H1 (cell line): Measurements from ENCODE around the gene DCP1A. TPM values are rescaled to one million over a fixed set of nuclear protein-coding genes. Genes with fewer than 3 reads are reported as not detected.

Source experiments
- CTCF ChIA-PET: fragments of 300-600 bp; sonication (Branson Sonifier 250); formaldehyde crosslinking; loops from one replicate; lab custom pipeline; 2021; ENCODE audit not compliant: partially characterized antibody; lab: Charles Lee
- POLR2A ChIA-PET: fragments of 300-600 bp; sonication (Branson Sonifier 250); formaldehyde crosslinking; loops from one replicate; lab custom pipeline; 2021; ENCODE audit warnings: inconsistent platforms; ENCODE audit not compliant: partially characterized antibody; lab: Charles Lee
- DNase-seq, 2 experiments: peaks; one replicate each; pipeline versions ENCODE4 v3.0.0 to v3.0.0-alpha.2; 2010 to 2022; ENCODE audit warnings: low spot score in 2 of 2, low read depth in 1 of 2, mixed read lengths in 1 of 2
- FAIRE-seq: peaks from 2 replicates; lab custom pipeline; 2011; peaks lifted over from hg19 to GRCh38; lab: Jason Lieb, UNC
- H2AFZ ChIP-seq: 2 replicates; pipeline ENCODE4 v1.8.1; 2012; ENCODE audit warnings: low read length, inconsistent platforms
- H2AK5ac ChIP-seq: 2 replicates; pipeline ENCODE4 v1.6.1; 2013; ENCODE audit warnings: low read depth, low read length
- H2BK120ac ChIP-seq: replicated peaks from 2 replicates; pipeline ENCODE3; 2013; ENCODE audit warnings: low read depth, low read length, inconsistent platforms
- H2BK12ac ChIP-seq: 2 replicates; pipeline ENCODE4 v1.6.1; 2013; ENCODE audit warnings: low read depth, low read length
- H2BK15ac ChIP-seq: 2 replicates; pipeline ENCODE4 v1.6.1; 2013; ENCODE audit warnings: low read length
- H2BK20ac ChIP-seq: 2 replicates; pipeline ENCODE4 v1.6.1; 2013; ENCODE audit warnings: low read length
- H2BK5ac ChIP-seq: 2 replicates; pipeline ENCODE4 v1.6.1; 2013; ENCODE audit warnings: low read depth, low read length
- H3K14ac ChIP-seq: 2 replicates; pipeline ENCODE4 v1.6.1; 2013; ENCODE audit warnings: inconsistent platforms; ENCODE audit not compliant: insufficient read length
- H3K18ac ChIP-seq: 2 replicates; pipeline ENCODE4 v1.6.1; 2013; ENCODE audit warnings: low read length; ENCODE audit errors: extremely low read depth
- H3K23ac ChIP-seq: 2 replicates; pipeline ENCODE4 v1.6.1; 2013; ENCODE audit warnings: inconsistent platforms; ENCODE audit not compliant: insufficient read length
- H3K23me2 ChIP-seq: 2 replicates; pipeline ENCODE4 v1.6.1; 2013; ENCODE audit warnings: low read depth, low read length
- H3K27ac ChIP-seq: 2 replicates; pipeline ENCODE4 v1.6.1; 2011; ENCODE audit warnings: low read depth, low read length, inconsistent platforms
- H3K27me3 ChIP-seq, 4 experiments: replicated peaks in 1 of 4; 1 replicate in 1 of 4; 2 replicates in 3 of 4; pipeline versions ENCODE4 v1.6.1 to v1.8.1; 2011 to 2013; ENCODE audit warnings: low read length in 3 of 4, mild to moderate bottlenecking in 3 of 4, inconsistent platforms in 2 of 4, mixed read lengths in 2 of 4, moderate library complexity in 1 of 4; ENCODE audit not compliant: control insufficient read depth in 3 of 4, insufficient read depth in 3 of 4; ENCODE audit errors: extremely low read depth in 1 of 4
- H3K36me3 ChIP-seq, 4 experiments: 2 replicates each; pipeline versions ENCODE4 v1.6.1 to v1.8.1; 2011 to 2013; ENCODE audit warnings: mild to moderate bottlenecking in 4 of 4, low read length in 3 of 4, moderate library complexity in 2 of 4, control low read depth in 1 of 4, inconsistent platforms in 1 of 4; ENCODE audit not compliant: insufficient read depth in 4 of 4, control insufficient read depth in 2 of 4
- H3K4ac ChIP-seq: replicated peaks from 2 replicates; pipeline ENCODE3; 2013; ENCODE audit warnings: low read length, low read depth, mixed read lengths, inconsistent platforms; ENCODE audit not compliant: insufficient read length
- H3K4me1 ChIP-seq, 4 experiments: replicated peaks in 1 of 4; 1 replicate in 1 of 4; 2 replicates in 3 of 4; pipeline versions ENCODE4 v1.6.1 to v1.8.1; 2011 to 2013; ENCODE audit warnings: low read length in 3 of 4, inconsistent platforms in 2 of 4, mixed read lengths in 1 of 4; ENCODE audit not compliant: insufficient read depth in 4 of 4, control insufficient read depth in 3 of 4
- H3K4me2 ChIP-seq, 2 experiments: 2 replicates each; pipeline versions ENCODE4 v1.6.1 to v1.8.1; 2011 to 2013; ENCODE audit warnings: low read depth in 2 of 2, low read length in 2 of 2, control low read depth in 1 of 2, inconsistent platforms in 1 of 2, mild to moderate bottlenecking in 1 of 2; ENCODE audit not compliant: insufficient read depth in 1 of 2
- H3K4me3 ChIP-seq, 4 experiments: fragments of 200-600, 300-600 bp in 1 of 4; sonication (generic), shearing (Covaris generic), sonication (Bioruptor Twin) in 1 of 4; 2 replicates each; pipeline versions ENCODE4 v1.5.1 to v1.8.1; 2011 to 2016; ENCODE audit warnings: low read length in 4 of 4, low read depth in 3 of 4, control low read depth in 2 of 4, inconsistent platforms in 2 of 4, mild to moderate bottlenecking in 2 of 4, mixed read lengths in 1 of 4, moderate library complexity in 1 of 4; ENCODE audit not compliant: insufficient read depth in 2 of 4; ENCODE audit errors: extremely low read depth in 1 of 4
- H3K56ac ChIP-seq: replicated peaks from 2 replicates; pipeline ENCODE3; 2013; ENCODE audit warnings: low read depth, mild to moderate bottlenecking, mixed read lengths, low read length, inconsistent platforms; ENCODE audit not compliant: insufficient read length
- H3K79me1 ChIP-seq: 2 replicates; pipeline ENCODE4 v1.6.1; 2013; ENCODE audit warnings: low read depth, low read length, control low read depth
- H3K79me2 ChIP-seq, 2 experiments: 2 replicates each; pipeline versions ENCODE4 v1.6.1 to v1.8.1; 2012 to 2013; ENCODE audit warnings: low read length in 2 of 2, mild to moderate bottlenecking in 2 of 2, inconsistent platforms in 1 of 2; ENCODE audit not compliant: insufficient read depth in 2 of 2, control insufficient read depth in 1 of 2
- H3K9ac ChIP-seq, 4 experiments: replicated peaks in 1 of 4; 1 replicate in 1 of 4; 2 replicates in 3 of 4; pipeline versions ENCODE4 v1.6.1 to v1.8.1; 2011 to 2013; ENCODE audit warnings: low read depth in 3 of 4, low read length in 3 of 4, control low read depth in 2 of 4, mild to moderate bottlenecking in 2 of 4, moderate library complexity in 2 of 4, inconsistent platforms in 1 of 4; ENCODE audit errors: extremely low read depth in 1 of 4
- H3K9me3 ChIP-seq, 2 experiments: 2 replicates each; pipeline versions ENCODE4 v1.6.1 to v1.8.1; 2012 to 2013; ENCODE audit warnings: mild to moderate bottlenecking in 2 of 2, moderate library complexity in 2 of 2, control low read depth in 1 of 2, inconsistent platforms in 1 of 2, low read depth in 1 of 2, low read length in 1 of 2, mixed read lengths in 1 of 2; ENCODE audit not compliant: insufficient read depth in 2 of 2
- H4K20me1 ChIP-seq, 2 experiments: replicated peaks in 1 of 2; 2 replicates each; pipeline versions ENCODE3 to v1.8.1; 2011 to 2013; ENCODE audit warnings: inconsistent platforms in 2 of 2, low read length in 2 of 2, mild to moderate bottlenecking in 1 of 2; ENCODE audit not compliant: insufficient read depth in 2 of 2, control insufficient read depth in 1 of 2
- H4K5ac ChIP-seq: 2 replicates; pipeline ENCODE4 v1.6.1; 2013; ENCODE audit warnings: low read length, low read depth, mixed read lengths, inconsistent platforms; ENCODE audit not compliant: insufficient read length
- H4K8ac ChIP-seq: 2 replicates; pipeline ENCODE4 v1.8.0; 2013; ENCODE audit warnings: mild to moderate bottlenecking, moderate library complexity, low read length, inconsistent platforms; ENCODE audit not compliant: insufficient read depth; ENCODE audit errors: extremely low read depth
- H4K91ac ChIP-seq: replicated peaks from 2 replicates; pipeline ENCODE3; 2013; ENCODE audit warnings: low read length, mixed read lengths, inconsistent platforms; ENCODE audit not compliant: insufficient read length
- CBX5 ChIP-seq: fragments of 300-800, 300-1000 bp; sonication (generic); IDR thresholded peaks from 2 replicates; pipeline ENCODE4 v1.7.1; 2016; ENCODE audit warnings: antibody characterized with exemption, low read length, low read depth
- CHD2 ChIP-seq: IDR thresholded peaks from 2 replicates; pipeline ENCODE4 v1.6.1; 2012; ENCODE audit warnings: low read length, improper control_type of control experiment
- CREB1 ChIP-seq: IDR thresholded peaks from 2 replicates; pipeline ENCODE4 v1.6.1; 2012; ENCODE audit warnings: inconsistent platforms
- HDAC2 ChIP-seq, 2 experiments: fragments of 300-600 bp in 1 of 2; sonication (generic) in 1 of 2; IDR thresholded peaks; 2 replicates each; pipeline ENCODE4 v1.6.1; 2011 to 2012; ENCODE audit warnings: low read depth in 2 of 2, low read length in 2 of 2, mild to moderate bottlenecking in 2 of 2, moderate library complexity in 2 of 2, borderline replicate concordance in 1 of 2, inconsistent platforms in 1 of 2
- KDM4A ChIP-seq: IDR thresholded peaks from one replicate; pipeline ENCODE4 v1.7.1; 2012; ENCODE audit warnings: low read depth, mild to moderate bottlenecking, moderate library complexity, low read length, inconsistent platforms; ENCODE audit not compliant: severe bottlenecking
- MAX ChIP-seq: IDR thresholded peaks from 2 replicates; pipeline ENCODE4 v1.6.1; 2012; ENCODE audit warnings: inconsistent platforms
- RNF2 ChIP-seq: fragments of 200-900, 300-1000 bp; sonication (generic); IDR thresholded peaks from 2 replicates; pipeline ENCODE4 v1.7.1; 2016; ENCODE audit warnings: borderline replicate concordance, low read depth, mild to moderate bottlenecking, antibody characterized with exemption, low read length; ENCODE audit not compliant: poor library complexity, severe bottlenecking; ENCODE audit errors: missing control alignments
- SIRT6 ChIP-seq: IDR thresholded peaks from one replicate; pipeline ENCODE4 v1.7.1; 2012; ENCODE audit warnings: low read length, inconsistent platforms
- SIX5 ChIP-seq: IDR thresholded peaks from 2 replicates; pipeline ENCODE4 v1.6.1; 2011; ENCODE audit warnings: mild to moderate bottlenecking, low read depth, low read length
- SP1 ChIP-seq: IDR thresholded peaks from 2 replicates; pipeline ENCODE4 v1.6.1; 2011; ENCODE audit warnings: low read depth, low read length
- SP4 ChIP-seq: IDR thresholded peaks from 2 replicates; pipeline ENCODE4 v1.6.1; 2012; ENCODE audit warnings: low read length, inconsistent platforms
- WGBS, 2 experiments: shearing (Covaris generic) in 1 of 2; methylation state at CpG; one replicate each; pipeline versions ENCODE4 v1.1.6 to v1.1.7; 2013 to 2015; ENCODE audit warnings: low lambda C conversion rate in 2 of 2, mixed read lengths in 2 of 2, inconsistent platforms in 1 of 2, low coverage in 1 of 2, missing lambda C conversion rate in 1 of 2; ENCODE audit not compliant: insufficient replicate concordance in 2 of 2, insufficient coverage in 1 of 2, insufficient read length in 1 of 2; ENCODE audit errors: extremely low coverage in 1 of 2, missing lambda C conversion rate in 1 of 2; 5-methylcytosine and 5-hydroxymethylcytosine counted together
- polyA plus RNA-seq, 7 experiments: library from polyadenylated mRNA; depleted of rRNA in 3 of 7; stranded (reverse) in 5 of 7; unstranded in 2 of 7; fragments of >200 nt in 5 of 7; fragments of 200-250 nt in 2 of 7; gene quantifications; 1 replicate in 5 of 7; 2 replicates in 1 of 7; 4 replicates in 1 of 7; pipeline versions ENCODE4 v1.2.1 to v1.2.3, GENCODE V29; 2011 to 2013; ENCODE audit warnings: missing spikeins in 2 of 7, mixed read lengths in 2 of 7
- total RNA-seq: library from RNA; stranded (reverse); fragmentation: NEBNext Ultra II Directional; extraction: Animal tissue kit (Norgen Biotek cat#: 25700); gene quantifications from 2 replicates; pipeline ENCODE4 v1.2.1, GENCODE V29; 2021

Gene DCP1A
- total and polyA plus RNA-seq, 2 of the 8 experiments (the other 6 are each of a cell fraction or from before 2014, with no cell fraction given): 13.2 to 15.9 TPM

GRCh38 chr3:53261712-53262111, 85.6 kb downstream of the DCP1A start:
- H3K36me3 ChIP-seq: no peaks in the 10 kb centered on the region
- no peaks in the 10 kb centered on the region for H3K79me1 ChIP-seq
- no peaks in the 10 kb centered on the region for H3K23me2 ChIP-seq
- CTCF ChIA-PET: interaction anchor here (0.9 to 1.9 kb wide), 5 partner anchors 12 to 985 kb away, joined by 3 to 6 read pairs (median 3); no protein-coding TSS in a partner anchor
- WGBS, 2 experiments: 95% methylated on average over 5 of the region's 5 CpGs; no CpG with 5 or more reads in 1 of the 2 experiments
- no peak overlapping the region for H3K4me2 ChIP-seq
- H3K4me1 ChIP-seq: peaks cover 4 to 20% (median 16%) of the 10 kb centered on the region in 4 experiments
- H4K5ac ChIP-seq: peak overlapping the region; percentile 1
- peak overlapping the region; percentile 91; the same call in 1 of the 2 replicates for H2BK5ac ChIP-seq
- H3K18ac ChIP-seq: peak overlapping the region; percentile 62; the same call in 1 of the 2 replicates
- 0 out of 2 replicates have a peak overlapping the region, but pooled peaks have one; percentile 86 for H2AK5ac ChIP-seq
- no peak overlapping the region for H3K27ac ChIP-seq
- H3K4me3 ChIP-seq: no peak overlapping the region
- H2AFZ ChIP-seq: no peak overlapping the region
- H3K79me2 ChIP-seq: no peaks in the 10 kb centered on the region
- H2BK120ac ChIP-seq: peak overlapping the region; percentile 65
- no peaks in the 10 kb centered on the region for H4K20me1 ChIP-seq
- peak overlapping the region; percentile 92 for H4K91ac ChIP-seq
- POLR2A ChIA-PET: interaction anchor here (0.7 to 1.8 kb wide), 11 partner anchors 9 to 41 kb away, joined by 3 to 7 read pairs (median 4); no protein-coding TSS in a partner anchor
- no peaks in the 10 kb centered on the region for H3K9me3 ChIP-seq
- peak overlapping the region; percentile 72 for H3K14ac ChIP-seq
- H3K23ac ChIP-seq: no peak overlapping the region
- H2BK20ac ChIP-seq: peak overlapping the region; percentile 51; the same call in 1 of the 2 replicates
- H3K56ac ChIP-seq: no peak overlapping the region
- H3K9ac ChIP-seq: no peak overlapping the region
- H4K8ac ChIP-seq: no peak overlapping the region
- no peak for FAIRE-seq
- peak overlapping the region; percentile 89; the same call in 1 of the 2 replicates for H2BK12ac ChIP-seq
- DNase-seq: no peak
- H2BK15ac ChIP-seq: 0 out of 2 replicates have a peak overlapping the region, but pooled peaks have one; percentile 61
- TF ChIP-seq SP1 (no peak), CBX5 (no peak), HDAC2 (IDR thresholded peaks at IDR 0.05; ENCODE audit: borderline replicate concordance in 1 of 2, low read depth in 2 of 2, low read length in 2 of 2) (no peak), CHD2 (no peak), SIX5 (no peak), SIRT6 (no peak), CREB1 (no peak), KDM4A (no peak), RNF2 (no peak), MAX (no peak), SP4 (no peak)
- no peaks in the 10 kb centered on the region for H3K27me3 ChIP-seq
- peak overlapping the region; percentile 84 for H3K4ac ChIP-seq
